Hepatocyte (in vitro differentiated cells): ENCODE data around the gene TIMM22. TPM values are rescaled to one million over a fixed set of nuclear protein-coding genes. Genes with fewer than 3 reads are reported as not detected.

Source experiments
- DNase-seq: peaks from one replicate; pipeline ENCODE4 v3.0.0-alpha.2; 2016; ENCODE audit warnings: low spot score
- H2AFZ ChIP-seq: fragments of 200-600 bp; sonication (generic); 2 replicates; pipeline ENCODE4 v1.6.0; 2016; ENCODE audit warnings: antibody characterized with exemption, mild to moderate bottlenecking
- H3K27ac ChIP-seq: fragments of 200-600 bp; sonication (generic); 2 replicates; pipeline ENCODE4 v1.5.1; 2016; ENCODE audit warnings: mild to moderate bottlenecking
- H3K27me3 ChIP-seq: fragments of 200-600 bp; sonication (generic); 2 replicates; pipeline ENCODE4 v1.6.1; 2016
- H3K36me3 ChIP-seq: fragments of 200-600 bp; sonication (generic); replicated peaks from 2 replicates; pipeline ENCODE4 v1.5.1; 2016; ENCODE audit warnings: low read depth; ENCODE audit not compliant: insufficient read depth
- H3K4me1 ChIP-seq: fragments of 200-600 bp; sonication (generic); 2 replicates; pipeline ENCODE4 v1.5.1; 2016; ENCODE audit warnings: mild to moderate bottlenecking, moderate library complexity; ENCODE audit not compliant: insufficient read depth
- H3K4me2 ChIP-seq: fragments of 200-600 bp; sonication (generic); 2 replicates; pipeline ENCODE4 v1.6.0; 2016
- H3K4me3 ChIP-seq: fragments of 200-600 bp; sonication (generic); 2 replicates; pipeline ENCODE4 v1.5.1; 2016; ENCODE audit warnings: mild to moderate bottlenecking
- H3K79me2 ChIP-seq: fragments of 200-600 bp; sonication (generic); 2 replicates; pipeline ENCODE4 v1.6.0; 2017; ENCODE audit warnings: mild to moderate bottlenecking
- H3K9me2 ChIP-seq: fragments of 200-600 bp; sonication (generic); replicated peaks from 2 replicates; pipeline ENCODE4 v1.6.0; 2017; ENCODE audit warnings: mild to moderate bottlenecking; ENCODE audit not compliant: insufficient read depth
- H3K9me3 ChIP-seq: fragments of 200-600 bp; sonication (generic); 2 replicates; pipeline ENCODE4 v1.5.1; 2016; ENCODE audit warnings: low read depth, mild to moderate bottlenecking
- H4K20me1 ChIP-seq: fragments of 200-600 bp; sonication (generic); 2 replicates; pipeline ENCODE4 v1.6.0; 2016; ENCODE audit warnings: mild to moderate bottlenecking; ENCODE audit not compliant: insufficient read depth, poor library complexity, severe bottlenecking
- CTCF ChIP-seq: fragments of 200-600 bp; sonication (generic); IDR thresholded peaks from 2 replicates; pipeline ENCODE4 v1.5.1; 2016; ENCODE audit warnings: antibody characterized with exemption, mild to moderate bottlenecking; ENCODE audit not compliant: poor library complexity
- EZH2 ChIP-seq: fragments of 200-600 bp; sonication (generic); IDR thresholded peaks from 2 replicates; pipeline ENCODE4 v1.6.1; 2016; ENCODE audit warnings: antibody characterized with exemption, mild to moderate bottlenecking, borderline replicate concordance
- EZH2phosphoT487 ChIP-seq: fragments of 200-600 bp; sonication (generic); IDR thresholded peaks from one replicate; pipeline ENCODE4 v1.6.1; 2018; ENCODE audit warnings: antibody characterized with exemption, mild to moderate bottlenecking, low read depth, moderate library complexity; ENCODE audit not compliant: unreplicated experiment, severe bottlenecking
- WGBS: methylation state at CpG from one replicate; pipeline ENCODE4 v1.1.6; 2016; ENCODE audit warnings: low lambda C conversion rate; ENCODE audit errors: missing lambda C conversion rate; 5-methylcytosine and 5-hydroxymethylcytosine counted together
- polyA plus RNA-seq: library from polyadenylated mRNA; unstranded; fragments of >200 nt; fragmentation: Nextera tagmentation; extraction: Ambion mirVana; gene quantifications from 2 replicates; pipeline ENCODE4 v1.2.1, GENCODE V29; 2016
- total RNA-seq: library from RNA; depleted of rRNA; stranded (reverse); fragments of >200 nt; gene quantifications from 2 replicates; pipeline ENCODE4 v1.2.3, GENCODE V29; 2014

The TIMM22 gene
- total and polyA plus RNA-seq, 2 experiments from 2014 or later = 16.7 to 18.4 TPM

GRCh38 chr17:1006054-1006453, 9.1 kb downstream of the TIMM22 start:
- no peaks in the 10 kb centered on the region for H3K36me3 ChIP-seq
- no peak overlapping the region for H2AFZ ChIP-seq
- H3K4me1 ChIP-seq = peaks cover 48% of the 10 kb centered on the region
- H3K9me2 ChIP-seq = no peaks in the 10 kb centered on the region
- peak overlapping the region; percentile 41 for H3K4me2 ChIP-seq
- WGBS = 78% methylated on average over 16 of the region's 16 CpGs
- no peaks in the 10 kb centered on the region for H3K27me3 ChIP-seq
- no peaks in the 10 kb centered on the region for H3K79me2 ChIP-seq
- no peaks in the 10 kb centered on the region for H3K9me3 ChIP-seq
- peak overlapping the region; percentile 83 for H3K27ac ChIP-seq
- no peaks in the 10 kb centered on the region for H4K20me1 ChIP-seq
- DNase-seq = no peak
- TF ChIP-seq EZH2phosphoT487 = no peak
- TF ChIP-seq EZH2 = no peak
- TF ChIP-seq CTCF = no peak
- H3K4me3 ChIP-seq = no peak overlapping the region

- DNase-seq = no peak
- WGBS = 95% methylated on average over 16 of the region's 16 CpGs
- Histone ChIP-seq H3K27ac (no peak overlapping the region), H3K79me2 (no peaks in the 10 kb centered on the region), H3K9me2 (no peaks in the 10 kb centered on the region), H3K27me3 (no peaks in the 10 kb centered on the region), H4K20me1 (no peaks in the 10 kb centered on the region), H3K4me1 (peaks cover 34% of the 10 kb centered on the region), H3K4me3 (no peak overlapping the region), H3K4me2 (no peak overlapping the region), H3K36me3 (no peaks in the 10 kb centered on the region), H2AFZ (no peak overlapping the region), H3K9me3 (no peaks in the 10 kb centered on the region)
- TF ChIP-seq EZH2 (no peak), CTCF (no peak), EZH2phosphoT487 (no peak)
These were observed 10.5 kb downstream of the TIMM22 start for GRCh38 chr17:1007310-1008007.

GRCh38 chr17:1008008-1008761, 11.3 kb downstream of the TIMM22 start:
- H3K4me3 ChIP-seq = no peak overlapping the region
- no peaks in the 10 kb centered on the region for H3K36me3 ChIP-seq
- no peak overlapping the region for H2AFZ ChIP-seq
- H3K4me2 ChIP-seq = no peak overlapping the region
- 95% methylated on average over 21 of the region's 21 CpGs for WGBS
- no peak overlapping the region for H3K27ac ChIP-seq
- DNase-seq = no peak
- H3K27me3 ChIP-seq = no peaks in the 10 kb centered on the region
- H3K9me2 ChIP-seq = no peaks in the 10 kb centered on the region
- no peaks in the 10 kb centered on the region for H3K79me2 ChIP-seq
- peaks cover 27% of the 10 kb centered on the region for H3K4me1 ChIP-seq
- no peaks in the 10 kb centered on the region for H3K9me3 ChIP-seq
- TF ChIP-seq EZH2phosphoT487 = no peak
- no peak for TF ChIP-seq CTCF
- TF ChIP-seq EZH2 = no peak
- H4K20me1 ChIP-seq = no peaks in the 10 kb centered on the region
